ENCODE data around the gene WNT1.

WNT1 gene

GRCh38 chr12:49030714-49031572, 52.8 kb downstream of the WNT1 start:
- H3K36me3 ChIP-seq (replicated peaks; ENCODE audit: insufficient read depth, low read length) = no peaks in the 10 kb centered on the region; the same call in 1 of the 2 replicates
- H3K79me2 ChIP-seq (ENCODE audit: low read length) = no peaks in the 10 kb centered on the region
- no peak for TF ChIP-seq EZH2phosphoT487 (IDR thresholded peaks at IDR 0.05; ENCODE audit: low read length)
- no peak for TF ChIP-seq EZH2 (optimal IDR thresholded peaks at IDR 0.05; ENCODE audit: low read depth, low read length)
- TF ChIP-seq CTCF (IDR thresholded peaks at IDR 0.05; ENCODE audit: low read length) = no peak
- no peaks in the 10 kb centered on the region for H4K20me1 ChIP-seq (ENCODE audit: insufficient read depth, low read length)
- H3K4me1 ChIP-seq (ENCODE audit: low read length) = no peaks in the 10 kb centered on the region
- no peaks in the 10 kb centered on the region for H3K27me3 ChIP-seq (replicated peaks; ENCODE audit: insufficient read depth, low read length)
- no peak overlapping the region for H3K4me2 ChIP-seq (ENCODE audit: low read depth, low read length)
- no peak for DNase-seq
- no peaks in the 10 kb centered on the region for H3F3A ChIP-seq (ENCODE audit: insufficient read depth, low read length)
- no peak overlapping the region for H3K4me3 ChIP-seq (ENCODE audit: low read length)
- H3K27ac ChIP-seq (ENCODE audit: low read length) = no peak overlapping the region
- H3K9ac ChIP-seq (ENCODE audit: low read length) = no peak overlapping the region
- H3K9me3 ChIP-seq (replicated peaks; ENCODE audit: insufficient read depth, low read length) = no peaks in the 10 kb centered on the region
- no peaks in the 10 kb centered on the region for H3K9me2 ChIP-seq (replicated peaks; ENCODE audit: insufficient read depth, low read length)
- no peak overlapping the region for H2AFZ ChIP-seq (ENCODE audit: low read length)

GRCh38 chr12:49031573-49032161, 53.5 kb downstream of the WNT1 start:
- Histone ChIP-seq H3K9me2 (replicated peaks; ENCODE audit: insufficient read depth, low read length) (no peaks in the 10 kb centered on the region), H3K9me3 (replicated peaks; ENCODE audit: insufficient read depth, low read length) (no peaks in the 10 kb centered on the region), H3K27ac (ENCODE audit: low read length) (no peak overlapping the region), H3K4me3 (ENCODE audit: low read length) (no peak overlapping the region), H3K36me3 (replicated peaks; ENCODE audit: insufficient read depth, low read length) (no peaks in the 10 kb centered on the region; the same call in 1 of the 2 replicates), H3K79me2 (ENCODE audit: low read length) (no peaks in the 10 kb centered on the region), H3K9ac (ENCODE audit: low read length) (no peak overlapping the region), H3K27me3 (replicated peaks; ENCODE audit: insufficient read depth, low read length) (no peaks in the 10 kb centered on the region), H4K20me1 (ENCODE audit: insufficient read depth, low read length) (no peaks in the 10 kb centered on the region), H3K4me1 (ENCODE audit: low read length) (no peaks in the 10 kb centered on the region), H3K4me2 (ENCODE audit: low read depth, low read length) (no peak overlapping the region), H3F3A (ENCODE audit: insufficient read depth, low read length) (no peaks in the 10 kb centered on the region), H2AFZ (ENCODE audit: low read length) (no peak overlapping the region)
- TF ChIP-seq CTCF (IDR thresholded peaks at IDR 0.05; ENCODE audit: low read length) (no peak), EZH2phosphoT487 (IDR thresholded peaks at IDR 0.05; ENCODE audit: low read length) (no peak), EZH2 (optimal IDR thresholded peaks at IDR 0.05; ENCODE audit: low read depth, low read length) (no peak)
- no peak for DNase-seq
